Measurements from ENCODE around the gene SLC16A8.

The SLC16A8 gene

DNA sequence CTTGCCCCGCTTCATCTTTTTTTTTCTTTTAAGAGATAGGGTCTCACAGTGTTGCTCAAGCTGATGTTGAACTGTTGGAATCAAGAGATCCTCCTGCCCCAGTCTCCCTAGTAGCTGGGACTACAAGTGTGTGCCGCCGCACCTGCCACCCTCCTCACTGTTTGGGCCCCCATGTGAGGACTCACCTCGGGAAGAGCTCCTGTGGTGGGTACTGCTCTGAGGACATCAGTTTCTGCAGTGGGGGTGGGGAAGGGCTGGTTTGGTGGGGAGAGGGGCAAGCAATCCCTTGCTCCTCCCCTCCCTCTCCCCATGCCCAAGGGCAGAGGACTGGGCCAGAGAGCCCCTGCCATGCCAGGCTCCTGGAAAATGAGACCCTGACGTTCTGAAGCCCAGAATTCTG is 1.5 kb upstream of the SLC16A8 start:
- no peak for DNase-seq (ENCODE audit: low read depth)
- TF ChIP-seq, protein P1, sequence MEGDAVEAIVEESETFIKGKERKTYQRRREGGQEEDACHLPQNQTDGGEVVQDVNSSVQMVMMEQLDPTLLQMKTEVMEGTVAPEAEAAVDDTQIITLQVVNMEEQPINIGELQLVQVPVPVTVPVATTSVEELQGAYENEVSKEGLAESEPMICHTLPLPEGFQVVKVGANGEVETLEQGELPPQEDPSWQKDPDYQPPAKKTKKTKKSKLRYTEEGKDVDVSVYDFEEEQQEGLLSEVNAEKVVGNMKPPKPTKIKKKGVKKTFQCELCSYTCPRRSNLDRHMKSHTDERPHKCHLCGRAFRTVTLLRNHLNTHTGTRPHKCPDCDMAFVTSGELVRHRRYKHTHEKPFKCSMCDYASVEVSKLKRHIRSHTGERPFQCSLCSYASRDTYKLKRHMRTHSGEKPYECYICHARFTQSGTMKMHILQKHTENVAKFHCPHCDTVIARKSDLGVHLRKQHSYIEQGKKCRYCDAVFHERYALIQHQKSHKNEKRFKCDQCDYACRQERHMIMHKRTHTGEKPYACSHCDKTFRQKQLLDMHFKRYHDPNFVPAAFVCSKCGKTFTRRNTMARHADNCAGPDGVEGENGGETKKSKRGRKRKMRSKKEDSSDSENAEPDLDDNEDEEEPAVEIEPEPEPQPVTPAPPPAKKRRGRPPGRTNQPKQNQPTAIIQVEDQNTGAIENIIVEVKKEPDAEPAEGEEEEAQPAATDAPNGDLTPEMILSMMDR (IDR thresholded peaks at IDR 0.05; ENCODE audit: insufficient read depth, low read depth, low read length, missing control alignments) = no peak
- H3K4me3 ChIP-seq (ENCODE audit: low read length) = no peak overlapping the region

DNA sequence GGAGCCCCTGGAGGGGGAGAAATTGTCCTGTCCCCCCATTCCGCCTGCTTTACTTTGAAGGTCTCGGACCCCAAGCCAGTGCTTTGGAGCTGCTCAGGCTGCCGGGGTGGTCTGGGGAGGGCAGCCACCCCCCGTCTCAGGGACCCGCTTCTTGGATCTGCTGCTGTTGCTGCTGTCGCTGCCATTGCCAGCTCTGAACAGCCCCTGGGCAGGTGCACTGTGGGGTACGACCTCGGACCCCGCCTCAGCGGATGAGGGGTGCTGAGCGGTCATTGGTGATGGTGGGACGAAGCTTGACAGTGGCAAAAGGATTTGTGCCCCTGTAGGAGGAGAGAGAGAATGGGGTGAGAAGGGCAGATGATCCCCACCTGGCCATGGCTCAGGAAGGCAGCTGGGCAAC is 1.1 kb upstream of the SLC16A8 start:
- no peak for DNase-seq (ENCODE audit: low read depth)
- TF ChIP-seq, protein P1 (IDR thresholded peaks at IDR 0.05; ENCODE audit: insufficient read depth, low read depth, low read length, missing control alignments) = no peak
- H3K4me3 ChIP-seq (ENCODE audit: low read length) = no peak overlapping the region

DNA sequence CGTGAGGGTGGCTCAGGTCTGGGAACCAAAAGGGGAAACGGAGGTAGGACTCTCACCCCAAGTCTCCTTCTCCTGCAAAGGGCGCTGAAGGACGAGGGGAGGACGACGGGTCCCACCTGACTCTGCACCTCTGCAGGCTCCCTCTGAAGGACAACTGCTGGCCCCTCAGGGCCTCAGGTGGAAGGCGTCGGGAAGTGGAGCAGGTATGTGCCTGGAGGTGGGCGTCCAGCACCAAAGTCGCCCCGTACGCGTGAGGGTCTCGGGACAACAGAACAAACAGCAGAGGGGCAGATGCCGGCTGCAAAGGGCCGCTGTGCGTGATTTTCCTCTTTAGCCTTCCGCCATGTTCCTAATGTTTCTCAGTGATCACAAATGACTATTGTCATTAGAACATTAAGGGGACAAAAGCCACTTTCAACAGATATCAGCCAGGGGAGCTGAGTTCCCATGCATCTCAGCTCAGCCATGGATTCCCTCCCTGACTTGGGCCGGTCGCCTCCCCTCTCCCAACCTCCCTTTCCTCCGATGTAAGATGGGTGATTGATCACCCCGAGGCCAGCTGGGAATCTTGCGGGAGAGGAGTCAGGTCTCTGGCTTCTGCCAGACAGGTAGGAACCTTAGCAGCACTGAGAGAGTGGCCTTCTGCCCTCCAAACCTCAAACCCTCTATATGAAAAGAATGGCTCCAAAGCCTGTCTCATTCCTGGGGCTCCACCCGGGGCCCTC is 836 bp downstream of the SLC16A8 start:
- H3K4me3 ChIP-seq (ENCODE audit: low read length) = no peak overlapping the region
- DNase-seq (ENCODE audit: low read depth) = no peak
- TF ChIP-seq, protein P1 (IDR thresholded peaks at IDR 0.05; ENCODE audit: insufficient read depth, low read depth, low read length, missing control alignments) = no peak

DNA sequence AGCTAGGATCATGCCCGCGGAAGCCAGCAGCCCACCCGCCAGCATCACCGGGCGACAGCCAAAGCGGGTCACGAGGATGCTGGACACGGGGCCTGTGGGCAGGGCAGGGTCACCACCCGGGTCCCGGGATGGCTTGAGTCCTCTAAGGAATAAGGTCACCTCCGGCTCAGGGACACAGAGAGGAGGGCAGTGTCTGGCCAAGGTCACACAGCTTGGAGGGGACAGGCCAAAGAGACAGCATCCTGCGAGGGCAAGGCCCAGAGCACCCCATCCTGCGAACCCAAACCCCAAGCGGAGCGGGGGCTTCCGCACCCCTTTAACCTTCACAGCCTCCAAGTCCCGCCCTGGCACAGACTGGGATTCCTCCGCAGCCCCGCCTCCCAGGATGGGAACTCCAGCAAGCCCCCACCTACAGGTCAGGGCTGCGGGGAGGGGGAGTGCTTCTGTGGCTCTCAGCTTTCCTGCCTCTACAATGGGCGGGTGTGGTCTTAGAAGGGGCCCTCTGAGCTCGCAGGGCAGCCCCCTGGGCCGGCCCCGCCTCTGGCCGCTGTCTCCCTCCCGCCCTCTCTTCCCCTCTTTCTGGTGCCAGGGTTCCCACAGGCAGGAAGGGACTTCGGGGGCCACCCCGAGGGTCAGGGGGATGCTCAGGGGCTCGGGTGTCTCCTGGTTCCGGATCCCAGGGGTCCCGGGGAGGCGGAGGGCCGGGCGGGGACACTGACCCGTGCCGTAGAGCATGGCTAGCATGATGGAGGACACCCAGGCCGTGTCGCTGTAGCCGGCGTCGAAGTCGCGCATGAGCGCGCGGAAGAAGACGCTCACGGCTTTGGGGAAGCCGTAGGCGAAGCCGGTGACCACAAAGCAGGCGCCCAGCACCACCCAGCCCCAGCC is 1.8 kb downstream of the SLC16A8 start:
- TF ChIP-seq, protein P1 (IDR thresholded peaks at IDR 0.05; ENCODE audit: insufficient read depth, low read depth, low read length, missing control alignments) = no peak
- DNase-seq (ENCODE audit: low read depth) = no peak
- no peak overlapping the region for H3K4me3 ChIP-seq (ENCODE audit: low read length)

DNA sequence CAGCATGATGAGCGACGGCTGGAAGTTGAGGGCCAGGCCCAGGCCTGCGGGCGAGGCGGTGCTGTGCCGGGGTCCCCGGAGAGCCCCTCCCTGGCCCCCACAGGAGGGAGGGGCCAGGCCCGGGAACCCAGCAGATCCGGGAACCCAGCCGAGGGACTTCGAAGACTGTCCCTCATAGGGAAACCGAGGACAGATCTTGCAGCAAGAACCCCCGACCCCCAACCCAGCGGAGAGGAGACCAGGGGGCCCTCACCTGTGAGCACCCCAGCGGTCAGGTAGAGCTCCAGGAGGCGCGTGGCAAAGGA is 2.4 kb downstream of the SLC16A8 start:
- TF ChIP-seq, protein P1 (IDR thresholded peaks at IDR 0.05; ENCODE audit: insufficient read depth, low read depth, low read length, missing control alignments) = no peak
- H3K4me3 ChIP-seq (ENCODE audit: low read length) = peak overlapping the region; percentile 19
- no peak for DNase-seq (ENCODE audit: low read depth)

DNA sequence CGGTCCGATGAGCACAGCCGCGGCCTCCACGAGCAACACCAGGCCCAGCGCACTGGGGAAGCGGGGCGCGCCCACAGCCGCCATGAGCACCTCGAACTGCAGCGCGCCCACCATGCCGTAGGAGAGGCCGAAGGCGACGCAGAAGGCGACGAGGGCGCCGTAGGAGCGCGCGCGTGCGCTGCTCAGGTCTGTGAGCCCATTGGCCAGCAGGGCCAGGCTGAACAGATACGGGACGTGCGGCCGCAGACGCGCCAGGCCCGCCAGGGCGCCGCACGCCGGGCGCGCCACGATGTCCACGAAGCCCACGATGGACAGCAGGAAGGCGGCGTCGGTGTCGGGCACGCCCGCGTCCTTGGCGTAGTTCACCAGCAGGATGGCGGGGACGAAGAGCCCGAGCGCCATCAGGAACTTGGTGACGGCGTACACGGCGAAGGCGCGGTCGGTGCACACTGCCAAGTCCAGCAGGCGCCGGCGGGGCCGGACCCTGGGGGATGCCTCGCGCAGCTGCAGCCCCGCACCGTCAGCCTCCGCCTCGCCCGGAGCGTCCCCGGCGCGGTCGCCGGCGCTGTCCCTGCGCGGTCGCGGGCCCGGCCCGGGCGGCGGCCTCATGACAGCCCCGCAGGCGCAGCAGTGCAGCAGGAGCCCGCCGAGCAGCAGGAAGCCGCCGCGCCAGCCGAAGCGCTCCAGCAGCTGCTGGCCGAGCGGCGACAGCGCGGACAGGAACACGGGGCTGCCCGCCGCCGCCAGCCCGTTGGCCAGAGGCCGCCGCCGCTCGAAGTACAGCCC is 2.9 kb downstream of the SLC16A8 start:
- TF ChIP-seq, protein P1 (IDR thresholded peaks at IDR 0.05; ENCODE audit: insufficient read depth, low read depth, low read length, missing control alignments) = no peak
- peak; percentile 43 for DNase-seq (ENCODE audit: low read depth)

More for the DNA sequence above, 2.9 kb downstream of the SLC16A8 start:
- H3K4me3 ChIP-seq (ENCODE audit: low read length) = peak overlapping the region; percentile 37

Data from epithelial cell of esophagus (primary cell).